ENCODE results near the gene PIGK. TPM values are rescaled to one million over a fixed set of nuclear protein-coding genes. Genes with fewer than 3 reads are reported as not detected.

Gene PIGK
- total and polyA plus RNA-seq, 2 donors (not counting 3 experiments of a cell fraction or from before 2014, with no cell fraction given) = 12.3 to 32.3 TPM

GRCh38 chr1:77121503-77121902 lies 97.7 kb downstream of the PIGK start:
- TF ChIP-seq JUN (IDR thresholded peaks at IDR 0.05; ENCODE audit: borderline replicate concordance, insufficient read depth, insufficient read length, low read depth) (no peak), POLR2AphosphoS5 (IDR thresholded peaks at IDR 0.05; ENCODE audit: insufficient read depth, low read depth, low read length) (no peak), GATA2 (IDR thresholded peaks at IDR 0.05; ENCODE audit: insufficient read depth, insufficient read length, low read depth, low read length) (no peak), POLR2A (IDR thresholded peaks at IDR 0.05; ENCODE audit: low read depth, low read length) (no peak), FOS (IDR thresholded peaks at IDR 0.05; ENCODE audit: borderline replicate concordance, insufficient read depth, low read length) (no peak), MAX (IDR thresholded peaks at IDR 0.05; ENCODE audit: insufficient read depth, insufficient read length) (no peak), CTCF (IDR thresholded peaks at IDR 0.05; ENCODE audit: extremely low read depth in 1 of 2, insufficient read depth in 1 of 2, low read depth in 1 of 2, low read length in 2 of 2) (no peak), MYC (IDR thresholded peaks at IDR 0.05; ENCODE audit: low read depth, low read length) (no peak), EZH2 (IDR thresholded peaks at IDR 0.05; ENCODE audit: borderline replicate concordance, low read depth, low read length, severe bottlenecking) (no peak)
- intact Hi-C loops (cut with micrococcal nuclease) = no loop called here
- H4K20me1 ChIP-seq (replicated peaks; ENCODE audit: control insufficient read depth, extremely low read depth, insufficient read depth, low read length) = no peaks in the 10 kb centered on the region
- H3K4me3 ChIP-seq (replicated peaks in 1 of 3; ENCODE audit: insufficient read depth in 1 of 3, low read depth in 1 of 3, low read length in 3 of 3) = no peak overlapping the region
- H3K9ac ChIP-seq (replicated peaks; ENCODE audit: extremely low read depth, insufficient read depth, low read length) = no peak overlapping the region
- no peak overlapping the region for H3K4me2 ChIP-seq (ENCODE audit: insufficient read depth, low read length)
- no TSS peak for BruUV-seq (replicated peaks)
- H3K9me1 ChIP-seq (replicated peaks; ENCODE audit: control insufficient read depth, extremely low read depth, insufficient read depth, low read length) = no peaks in the 10 kb centered on the region
- H3K27me3 ChIP-seq (ENCODE audit: control insufficient read depth in 2 of 2, insufficient read depth in 2 of 2, low read length in 2 of 2) = no peaks in the 10 kb centered on the region
- ChIA-PET POLR2A (no interaction called here), CTCF (interaction anchor here (4.3 kb wide), 1 partner anchor 967 kb away, joined by 20 read pairs; no protein-coding TSS in a partner anchor)
- H3K79me2 ChIP-seq (ENCODE audit: control insufficient read depth, insufficient read depth, low read length) = no peaks in the 10 kb centered on the region
- no peaks in the 10 kb centered on the region for H3K9me3 ChIP-seq (replicated peaks; ENCODE audit: control insufficient read depth, insufficient read depth, low read length)
- H2AFZ ChIP-seq (ENCODE audit: low read depth, low read length) = no peak overlapping the region
- no peak overlapping the region for H3K27ac ChIP-seq (ENCODE audit: insufficient read depth, low read depth, low read length)
- dilution Hi-C loops (cut with MboI; ENCODE audit: extremely low pct_ligation_motif_present, low sequenced_read_pairs) = no loop called here
- no peak for DNase-seq (ENCODE audit: low read depth, low spot score)
- no peak for FAIRE-seq
- H3K4me1 ChIP-seq (ENCODE audit: control insufficient read depth, extremely low read depth, insufficient read depth, low read length) = no peaks in the 10 kb centered on the region
- no peaks in the 10 kb centered on the region for H3K36me3 ChIP-seq (ENCODE audit: control insufficient read depth in 2 of 2, extremely low read depth in 1 of 2, insufficient read depth in 2 of 2, low read length in 2 of 2)

Data from endothelial cell of umbilical vein (primary cell).